Naive thymus-derived CD4-positive, alpha-beta T cell (primary cell): ENCODE results near the gene ROMO1. TPM values are rescaled to one million over a fixed set of nuclear protein-coding genes. Genes with fewer than 3 reads are reported as not detected.

ENCODE experiments used
- ATAC-seq: fragments of 150-1000 bp; cut with Tn5 transposase; 2 replicates; pipeline ENCODE4 v1.10.0; 2021; ENCODE audit warnings: mild to moderate bottlenecking, moderate library complexity
- CTCF ChIA-PET: fragments of 350-600 bp; sonication (Branson Sonifier 250); formaldehyde crosslinking; loops from one replicate; lab custom pipeline; 2021; ENCODE audit warnings: antibody characterized with exemption; lab: Charles Lee
- POLR2A ChIA-PET: fragments of 350-600 bp; sonication (Branson Sonifier 250); formaldehyde crosslinking; loops from one replicate; lab custom pipeline; 2021; ENCODE audit warnings: antibody characterized with exemption, inconsistent platforms; lab: Charles Lee
- DNase-seq, 9 donors: peaks; one replicate each; pipeline versions ENCODE4 v3.0.0 to v3.0.0-alpha.2; 2020 to 2022; ENCODE audit warnings: mixed read lengths in 1 of 9
- H3K27ac ChIP-seq: one replicate; pipeline ENCODE4 v1.7.0; 2013; ENCODE audit warnings: mild to moderate bottlenecking, low read depth, low read length, moderate library complexity
- H3K27me3 ChIP-seq, 2 donors: one replicate each; pipeline ENCODE4 v1.7.0; 2013; ENCODE audit warnings: low read length in 2 of 2, mild to moderate bottlenecking in 2 of 2, moderate library complexity in 2 of 2; ENCODE audit not compliant: control insufficient read depth in 2 of 2, insufficient read depth in 2 of 2
- H3K36me3 ChIP-seq, 3 experiments: 1 replicate in 2 of 3; 2 replicates in 1 of 3; pipeline ENCODE4 v1.7.0; 2013; ENCODE audit warnings: low read length in 3 of 3, mild to moderate bottlenecking in 3 of 3, moderate library complexity in 1 of 3; ENCODE audit not compliant: insufficient read depth in 3 of 3, control insufficient read depth in 2 of 3
- H3K4me1 ChIP-seq, 2 donors: one replicate each; pipeline ENCODE4 v1.7.0; 2013; ENCODE audit warnings: low read length in 2 of 2, mild to moderate bottlenecking in 2 of 2, moderate library complexity in 1 of 2; ENCODE audit not compliant: control insufficient read depth in 2 of 2, insufficient read depth in 2 of 2
- H3K4me3 ChIP-seq: 2 replicates; pipeline ENCODE4 v1.7.0; 2013; ENCODE audit warnings: mild to moderate bottlenecking, low read length
- H3K9me3 ChIP-seq, 3 experiments: 1 replicate in 2 of 3; 2 replicates in 1 of 3; pipeline ENCODE4 v1.7.0; 2013; ENCODE audit warnings: low read length in 3 of 3; ENCODE audit not compliant: control insufficient read depth in 2 of 3
- H3K27ac Mint-ChIP-seq, 9 donors: one replicate each; pipeline ENCODE4 v1.8.0; 2020 to 2022; ENCODE audit warnings: mixed read lengths in 9 of 9, mild to moderate bottlenecking in 8 of 9, moderate library complexity in 5 of 9, inconsistent platforms in 2 of 9
- H3K27me3 Mint-ChIP-seq, 5 donors: one replicate each; pipeline ENCODE4 v1.8.0; 2021 to 2022; ENCODE audit warnings: mixed read lengths in 5 of 5, mild to moderate bottlenecking in 1 of 5
- H3K36me3 Mint-ChIP-seq, 5 donors: one replicate each; pipeline ENCODE4 v1.8.0; 2020 to 2022; ENCODE audit warnings: mixed read lengths in 5 of 5, mild to moderate bottlenecking in 3 of 5, inconsistent platforms in 1 of 5
- H3K4me1 Mint-ChIP-seq, 7 donors: one replicate each; pipeline ENCODE4 v1.8.0; 2020 to 2022; ENCODE audit warnings: mixed read lengths in 7 of 7, mild to moderate bottlenecking in 3 of 7, inconsistent platforms in 1 of 7
- H3K4me3 Mint-ChIP-seq, 10 donors: one replicate each; pipeline ENCODE4 v1.8.0; 2020 to 2022; ENCODE audit warnings: mild to moderate bottlenecking in 10 of 10, mixed read lengths in 10 of 10, moderate library complexity in 6 of 10, inconsistent platforms in 2 of 10
- H3K9me3 Mint-ChIP-seq, 11 donors: one replicate each; pipeline ENCODE4 v1.8.0; 2020 to 2022; ENCODE audit warnings: mixed read lengths in 11 of 11, mild to moderate bottlenecking in 4 of 11, inconsistent platforms in 1 of 11, moderate library complexity in 1 of 11
- intact Hi-C, 2 donors: fragments of 100-400 bp; cut with micrococcal nuclease; formaldehyde crosslinking; loops; one replicate each; pipeline ENCODE4 v1.15.1; 2023
- polyA plus RNA-seq, 2 donors: library from polyadenylated mRNA; unstranded; fragments of 300-500 nt; fragmentation: Illumina TruSeq; gene quantifications; one replicate each; pipeline ENCODE4 v1.2.3, GENCODE V29; 2021
- total RNA-seq, 6 experiments: library from RNA in 5 of 6; stranded (reverse) in 5 of 6; gene quantifications; 1 replicate in 5 of 6; 2 replicates in 1 of 6; pipeline ENCODE4 v1.2.3 and lab custom pipeline; 2021 to 2026

The ROMO1 gene
- total and polyA plus RNA-seq, 7 experiments from 2014 or later, result 33.2 to 293 (median 45.6) TPM

DNA sequence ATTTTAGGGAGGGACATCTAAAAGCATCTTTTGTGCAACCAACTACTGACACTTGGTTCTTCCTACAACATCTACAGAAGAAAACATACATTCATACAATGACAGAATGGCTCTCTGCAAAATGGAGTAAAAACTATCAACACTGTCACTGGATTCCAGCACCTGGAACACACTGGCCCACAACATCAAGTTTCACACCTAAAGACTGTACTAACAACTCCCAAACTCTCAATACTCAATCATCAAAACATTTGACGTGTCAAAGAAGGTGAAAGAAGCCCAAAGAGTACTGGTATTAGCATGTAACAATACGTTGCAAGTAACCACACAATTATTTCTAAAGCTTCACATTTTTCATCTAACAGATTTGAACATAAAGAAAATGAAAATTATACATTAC lies 36.7 kb upstream of the ROMO1 start:
- Mint-ChIP-seq H3K4me3 (peak overlapping the region; percentile 89 to 98 (median 96)), H3K9me3 (no peaks in the 10 kb centered on the region), H3K36me3 (peaks cover 0 to 18% (median 3%) of the 10 kb centered on the region in 5 donors), H3K4me1 (peaks cover 42 to 70% (median 65%) of the 10 kb centered on the region in 7 donors), H3K27me3 (no peaks in the 10 kb centered on the region), H3K27ac (peak overlapping the region; percentile 85 to 100 (median 99))
- Histone ChIP-seq H3K36me3 (peaks cover 0 to 6% (median 0%) of the 10 kb centered on the region in 3 experiments), H3K27ac (peak overlapping the region; percentile 100), H3K4me1 (peaks cover 53 to 54% of the 10 kb centered on the region in 2 donors), H3K27me3 (no peaks in the 10 kb centered on the region), H3K9me3 (no peaks in the 10 kb centered on the region), H3K4me3 (peak overlapping the region; percentile 88)
- ChIA-PET CTCF (interaction anchor here (0.6 kb wide), 1 partner anchor 56 kb away, joined by 3 read pairs; no protein-coding TSS in a partner anchor), POLR2A (interaction anchor here (0.7 to 3.5 kb wide), 6 partner anchors 13 to 80 kb away, joined by 3 to 72 read pairs (median 8); partner anchors contain the start of genes RBM39 and SPAG4)
- intact Hi-C loops, result loop anchor here (2.0 to 5.0 kb wide), 5 partner anchors 14 to 385 kb away; partner anchors contain the start of genes CEP250 (in 1 of the 2), ERGIC3 (in 1 of the 2), MMP24OS (in 1 of the 2) and SCAND1 (in 1 of the 2)
- DNase-seq (no peak), ATAC-seq (no peak)

- ChIA-PET POLR2A (interaction anchor here (0.8 to 3.5 kb wide), 32 partner anchors 8 to 1148 kb away, joined by 3 to 72 read pairs (median 5); partner anchors contain the start of genes CEP250, DYNLRB1, ERGIC3 and PHF20), CTCF (interaction anchor here (0.7 to 1.5 kb wide), 4 partner anchors 11 to 222 kb away, joined by 3 to 5 read pairs (median 3); no protein-coding TSS in a partner anchor)
- Mint-ChIP-seq H3K36me3 (peaks cover 1 to 22% (median 10%) of the 10 kb centered on the region in 5 donors), H3K4me3 (peak overlapping the region; percentile 89 to 98 (median 96)), H3K27ac (peak overlapping the region; percentile 98 to 100 (median 99)), H3K27me3 (no peaks in the 10 kb centered on the region), H3K4me1 (peaks cover 36 to 58% (median 56%) of the 10 kb centered on the region in 7 donors), H3K9me3 (no peaks in the 10 kb centered on the region)
- no peaks in the 10 kb centered on the region for H3K9me3 ChIP-seq
- DNase-seq (peak; percentile 44 to 79 (median 70)), ATAC-seq (peak; percentile 61)
- peak overlapping the region; percentile 100 for H3K27ac ChIP-seq
- no peaks in the 10 kb centered on the region for H3K27me3 ChIP-seq
- peaks cover 42 to 46% of the 10 kb centered on the region in 2 donors for H3K4me1 ChIP-seq
- intact Hi-C loops, result loop anchor here (1.0 to 5.0 kb wide), 13 partner anchors 15 to 386 kb away; partner anchors contain the start of genes CEP250 (in 2 of the 2), ERGIC3 (in 2 of the 2), NFS1 (in 2 of the 2) and RBM39 (in 2 of the 2)
- peaks cover 0 to 11% (median 0%) of the 10 kb centered on the region in 3 experiments for H3K36me3 ChIP-seq
- peak overlapping the region; percentile 88 for H3K4me3 ChIP-seq
Observed at GRCh38 chr20:35663516-35664465, 35.4 kb upstream of the ROMO1 start.

DNA sequence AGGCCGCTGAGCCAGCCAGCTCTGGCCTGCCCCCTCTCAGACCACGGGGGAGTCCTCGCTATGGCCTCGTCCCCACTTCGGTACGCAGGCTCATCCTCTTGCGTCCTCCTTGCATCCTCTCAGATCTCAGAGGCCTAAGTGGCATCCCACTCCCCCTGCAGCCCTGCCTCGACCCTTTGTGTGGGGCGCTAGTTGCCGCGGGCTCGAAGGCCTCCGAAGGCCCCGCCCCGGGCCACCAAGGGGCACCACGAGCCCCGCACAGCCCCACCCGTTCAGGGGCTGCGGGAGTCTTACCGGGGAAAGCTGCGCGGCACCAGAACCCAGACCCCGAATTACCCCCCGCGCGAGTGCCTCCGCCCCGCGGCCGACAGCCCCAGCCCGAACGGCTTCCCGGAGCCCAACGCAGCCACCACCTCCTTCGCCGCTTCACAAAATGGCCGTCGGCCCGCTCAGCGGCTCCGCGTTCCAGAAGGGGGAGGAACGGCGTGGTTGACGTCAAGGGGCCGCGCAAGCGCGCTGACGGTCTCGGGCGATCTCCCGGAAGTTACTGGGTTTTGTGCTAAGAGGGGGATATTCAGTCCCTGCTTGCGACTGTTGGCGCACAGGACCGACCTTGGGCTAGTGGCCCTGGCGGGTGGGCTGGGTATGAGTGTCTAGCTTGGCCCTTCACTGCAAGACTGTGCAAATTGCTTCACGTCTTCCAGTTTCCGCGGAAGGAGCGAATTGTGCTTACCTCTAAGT lies 34.6 kb upstream of the ROMO1 start, which contains the start of the genes CPNE1 and RBM12:
Gene CPNE1 (minus strand): TSS at position 435 of the 741 bp plus-strand sequence. CDS start 31,977 bp downstream, outside the sequence.
Gene RBM12 (minus strand): TSS at position 435 of the 741 bp plus-strand sequence. CDS start 9,578 bp downstream, outside the sequence.
- ChIA-PET CTCF (interaction anchor here (0.7 to 1.5 kb wide), 3 partner anchors 10 to 45 kb away, joined by 3 to 5 read pairs (median 3); no protein-coding TSS in a partner anchor), POLR2A (interaction anchor here (0.6 to 3.5 kb wide), 32 partner anchors 9 to 385 kb away, joined by 3 to 72 read pairs (median 5); partner anchors contain the start of genes CEP250, ERGIC3, PHF20 and RBM39)
- Mint-ChIP-seq H3K4me3 (peak within 1 kb of the TSS; percentile 89 to 98 (median 96)), H3K36me3 (peaks cover 7 to 27% (median 15%) of the 10 kb centered on the region in 5 donors), H3K9me3 (no peaks in the 10 kb centered on the region), H3K27me3 (no peaks in the 10 kb centered on the region), H3K4me1 (peaks cover 32 to 49% (median 48%) of the 10 kb centered on the region in 7 donors), H3K27ac (peak within 1 kb of the TSS; percentile 98 to 100 (median 99))
- Histone ChIP-seq H3K27ac (peak within 1 kb of the TSS; percentile 100), H3K36me3 (peaks cover 0 to 19% (median 0%) of the 10 kb centered on the region in 3 experiments), H3K9me3 (no peaks in the 10 kb centered on the region), H3K4me1 (peaks cover 35 to 39% of the 10 kb centered on the region in 2 donors), H3K27me3 (no peaks in the 10 kb centered on the region), H3K4me3 (peak within 1 kb of the TSS; percentile 88)
- intact Hi-C loops, result loop anchor here (1.0 to 5.0 kb wide), 13 partner anchors 34 to 387 kb away; partner anchors contain the start of genes CEP250 (in 2 of the 2), NFS1 (in 2 of the 2), RBM39 (in 2 of the 2) and ROMO1 (in 2 of the 2)
- DNase-seq, result peak; percentile 89 to 96 (median 96)
- ATAC-seq, result peak; percentile 89

DNA sequence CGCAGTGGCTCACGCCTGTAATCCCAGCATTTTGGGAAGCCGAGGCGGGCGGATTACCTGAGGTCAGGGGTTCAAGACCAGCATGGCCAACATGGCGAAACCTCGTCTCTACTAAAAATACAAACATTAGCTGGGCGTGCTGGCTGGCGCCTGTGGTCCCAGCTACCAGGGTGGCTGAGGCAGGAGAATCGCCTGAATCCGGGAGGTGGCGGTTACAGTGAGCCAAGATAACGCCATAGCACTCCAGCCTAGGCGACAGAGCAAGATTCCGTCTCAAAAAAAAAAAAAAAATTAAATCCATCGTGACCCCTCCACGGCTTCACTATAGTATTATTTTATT lies 33.3 kb upstream of the ROMO1 start:
- Histone ChIP-seq H3K4me1 (peaks cover 23 to 26% of the 10 kb centered on the region in 2 donors), H3K27me3 (no peaks in the 10 kb centered on the region), H3K4me3 (no peak overlapping the region), H3K9me3 (no peaks in the 10 kb centered on the region), H3K36me3 (peaks cover 0 to 30% (median 0%) of the 10 kb centered on the region in 3 experiments), H3K27ac (peak overlapping the region; percentile 100)
- peaks cover 13 to 33% (median 27%) of the 10 kb centered on the region in 5 donors for H3K36me3 Mint-ChIP-seq
- H3K27me3 Mint-ChIP-seq, result no peaks in the 10 kb centered on the region
- CTCF ChIA-PET, result no interaction called here
- H3K4me1 Mint-ChIP-seq, result peaks cover 22 to 37% (median 35%) of the 10 kb centered on the region in 7 donors
- ATAC-seq (no peak), DNase-seq (no peak)
- peak overlapping the region in 6 of 10 donors; percentile 26 to 51 (median 47) for H3K4me3 Mint-ChIP-seq
- H3K27ac Mint-ChIP-seq, result peak overlapping the region in 6 of 9 donors; percentile 41 to 75 (median 62)
- H3K9me3 Mint-ChIP-seq, result no peaks in the 10 kb centered on the region
- POLR2A ChIA-PET, result interaction anchor here (0.6 to 2.7 kb wide), 11 partner anchors 14 to 288 kb away, joined by 3 to 16 read pairs (median 5); partner anchors contain the start of genes CEP250, RBM39 and SCAND1
- intact Hi-C loops, result loop anchor here (1.0 to 2.0 kb wide), 5 partner anchors 33 to 289 kb away; partner anchors contain the start of genes CEP250 (in 1 of the 2), ERGIC3 (in 1 of the 2), NFS1 (in 1 of the 2) and ROMO1 (in 1 of the 2)

GRCh38 chr20:35669221-35669620 lies 30.0 kb upstream of the ROMO1 start:
- peaks cover 0 to 5% (median 4%) of the 10 kb centered on the region in 7 donors for H3K4me1 Mint-ChIP-seq
- no peak overlapping the region for H3K27ac ChIP-seq
- H3K4me3 Mint-ChIP-seq, result no peak overlapping the region
- H3K36me3 ChIP-seq, result peaks cover 0 to 61% (median 12%) of the 10 kb centered on the region in 3 experiments
- CTCF ChIA-PET, result no interaction called here
- H3K27me3 ChIP-seq, result no peaks in the 10 kb centered on the region
- peak overlapping the region in 1 of 9 donors; percentile 48 for H3K27ac Mint-ChIP-seq
- DNase-seq, result no peak
- no peaks in the 10 kb centered on the region for H3K4me1 ChIP-seq
- POLR2A ChIA-PET, result interaction anchor here (1.5 kb wide), 1 partner anchor 68 kb away, joined by 4 read pairs; no protein-coding TSS in a partner anchor
- no peaks in the 10 kb centered on the region for H3K27me3 Mint-ChIP-seq
- no peaks in the 10 kb centered on the region for H3K9me3 Mint-ChIP-seq
- H3K4me3 ChIP-seq, result no peak overlapping the region
- H3K9me3 ChIP-seq, result no peaks in the 10 kb centered on the region
- intact Hi-C loops, result no loop called here
- ATAC-seq, result no peak
- peaks cover 29 to 47% (median 34%) of the 10 kb centered on the region in 5 donors for H3K36me3 Mint-ChIP-seq
